Measurements from ENCODE around the gene IFNA6.
"Not testable (repeated sequence)": the region's sequence is repeated elsewhere in the genome, so short reads cannot be mapped to it uniquely, and the experiment has no call there.

The IFNA6 gene

DNA sequence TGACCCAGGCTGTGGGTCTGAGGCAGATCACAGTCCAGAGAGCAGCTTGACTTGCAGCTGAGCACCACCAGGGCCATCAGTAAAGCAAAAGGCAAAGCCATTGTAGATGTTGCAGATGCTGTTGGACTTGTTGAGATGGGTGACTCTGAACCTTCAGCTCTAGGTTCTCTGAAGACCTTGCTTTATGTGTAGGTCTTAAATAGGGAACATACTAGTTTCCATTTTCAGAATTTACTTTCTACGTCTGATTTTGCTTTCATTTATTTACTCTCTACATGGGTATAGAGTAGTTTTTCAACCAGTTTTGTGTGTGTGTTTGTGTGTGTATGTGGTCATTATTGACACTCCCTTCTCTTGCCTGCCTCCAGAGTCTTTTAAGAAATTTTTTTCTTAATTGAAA lies at the start of gene IFNA6:
IFNA6 (minus strand) TSS at position 101 of the 400 bp plus-strand sequence; CDS start at position 101, 0 bp downstream.
- DNase-seq (ENCODE audit: low spot score) = no peak

DNA sequence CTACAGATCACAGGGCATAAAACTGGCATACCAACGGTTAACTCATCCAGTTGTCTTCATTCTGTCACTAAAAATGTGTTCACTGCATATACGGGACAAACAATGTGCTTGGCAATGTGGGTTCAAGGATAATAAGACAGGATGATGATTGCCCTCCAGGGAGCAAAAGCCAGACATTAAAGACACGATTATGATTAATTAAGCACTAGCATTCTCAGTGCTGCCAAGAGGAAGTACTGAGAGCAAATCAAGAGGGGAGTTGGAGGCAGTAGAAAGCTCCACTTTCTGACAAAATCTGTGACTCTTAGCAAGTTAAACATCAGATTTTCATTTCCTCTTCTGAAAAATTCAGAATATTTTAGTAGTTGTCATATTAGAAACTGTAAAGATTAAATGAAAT lies 49.3 kb upstream of the IFNA6 start:
- no peak for DNase-seq (ENCODE audit: low spot score)

DNA sequence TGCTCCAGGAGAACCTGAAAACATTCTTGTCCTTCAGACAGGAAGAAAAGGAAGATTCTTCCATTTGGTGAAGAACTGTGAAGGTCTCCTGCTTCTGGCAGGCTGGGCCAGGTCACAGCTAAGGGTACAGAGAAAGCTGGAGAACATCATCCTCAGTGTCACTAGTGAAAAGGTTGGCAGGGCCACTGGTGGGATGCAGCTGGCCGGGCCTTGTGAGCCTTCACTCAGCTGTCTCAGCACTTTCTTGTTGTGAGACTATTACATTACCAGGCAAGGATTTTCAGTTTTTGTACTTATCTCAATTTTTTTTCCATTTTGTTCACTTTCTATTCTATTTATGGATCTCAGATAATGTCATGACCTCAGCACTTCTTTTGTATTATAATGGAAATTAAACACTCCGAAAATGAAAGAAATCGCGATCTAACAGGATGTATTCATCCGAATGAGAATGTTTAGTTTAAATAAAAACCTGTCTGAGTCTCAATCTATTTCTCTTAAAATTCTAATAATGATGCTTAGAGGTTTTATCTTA lies 48.3 kb upstream of the IFNA6 start:
- DNase-seq (ENCODE audit: low spot score) = no peak

DNA sequence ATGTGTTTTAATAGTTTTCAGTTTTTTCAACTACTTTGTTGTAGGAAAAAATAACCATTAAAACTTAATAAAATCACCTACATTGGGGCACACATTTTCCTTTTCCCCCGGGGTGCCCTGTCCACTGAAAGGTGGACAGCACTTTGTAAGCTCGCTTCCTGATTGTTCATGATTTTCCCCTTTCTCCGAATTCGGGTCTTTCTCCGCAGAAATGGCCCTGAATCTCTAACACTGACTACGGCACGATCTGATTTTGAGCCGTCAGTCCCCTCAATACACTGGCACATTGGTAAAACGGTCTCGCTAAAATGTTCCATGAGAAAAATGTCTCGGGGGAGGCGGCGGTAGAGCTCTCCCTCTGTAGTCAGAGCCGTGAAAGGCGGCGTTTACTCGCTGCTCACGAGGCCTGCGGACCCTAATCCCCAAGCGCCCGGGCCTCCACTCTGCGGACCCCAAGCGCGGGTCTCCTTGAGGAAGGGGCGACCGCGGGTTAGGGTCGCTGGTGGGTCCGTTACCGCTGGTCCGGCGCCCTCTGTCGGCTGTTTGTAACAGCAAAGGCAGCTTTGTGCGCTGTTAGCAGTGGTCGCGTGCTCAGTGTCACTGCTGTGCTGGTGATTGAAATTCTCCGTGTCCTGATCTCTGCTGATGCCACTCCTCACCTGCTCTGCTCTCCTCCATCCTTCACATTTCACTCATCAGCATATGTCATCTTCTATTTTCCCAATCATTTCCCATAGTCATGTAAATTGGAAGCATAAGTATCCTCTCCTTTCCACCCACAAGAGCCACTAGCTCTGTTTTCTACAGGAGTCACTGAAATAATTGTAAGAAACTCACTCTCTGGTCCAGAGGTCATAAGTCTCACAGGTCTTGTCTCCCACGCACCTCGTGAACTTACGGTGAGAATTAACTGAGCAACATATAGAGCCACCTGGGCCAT lies 45.4 kb upstream of the IFNA6 start:
- DNase-seq (ENCODE audit: low spot score) = peak; percentile 42

DNA sequence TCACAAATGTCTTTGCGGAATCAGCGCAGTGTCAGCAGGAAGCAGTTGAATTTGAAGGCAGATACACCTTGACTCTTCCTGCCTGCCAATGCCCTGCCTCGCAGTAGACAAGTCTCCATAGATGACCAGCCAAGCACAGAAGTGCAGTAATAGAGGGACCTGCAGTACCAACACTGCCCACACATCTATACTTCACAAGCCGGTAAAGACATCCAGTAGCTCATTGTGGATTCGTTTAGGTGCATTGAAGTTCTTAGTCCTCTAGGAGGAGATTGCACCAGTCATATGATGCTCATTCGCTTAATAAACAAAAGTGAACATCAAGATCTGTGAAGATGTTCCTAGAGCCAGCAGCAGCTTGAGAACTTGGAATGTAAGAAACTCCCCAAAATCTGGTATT lies 41.6 kb upstream of the IFNA6 start:
- no peak for DNase-seq (ENCODE audit: low spot score)

DNA sequence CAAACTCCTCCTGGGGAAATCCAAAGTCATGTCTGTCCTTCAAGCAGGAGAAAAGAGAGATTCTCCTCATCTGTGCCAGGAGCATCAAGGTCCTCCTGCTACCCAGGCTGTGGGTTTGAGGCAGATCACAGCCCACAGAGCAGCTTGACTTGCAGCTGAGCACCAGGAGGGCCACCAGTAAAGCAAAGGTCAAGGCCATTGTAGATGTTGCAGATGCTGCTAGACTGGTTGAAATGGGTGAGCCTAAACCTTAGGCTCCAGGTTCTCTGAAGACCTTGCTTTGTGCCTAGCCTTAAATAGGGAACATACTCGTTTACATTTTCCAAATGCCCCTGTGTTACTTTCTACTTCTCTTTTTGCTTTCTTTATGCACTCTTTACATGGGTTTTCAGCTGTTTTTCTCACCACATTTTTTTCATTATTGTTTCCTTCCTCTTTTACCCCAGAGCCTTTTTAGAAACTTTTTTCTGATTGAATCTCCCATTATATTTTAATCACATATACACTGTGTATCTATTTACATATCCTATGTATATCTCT lies 34.5 kb upstream of the IFNA6 start, which contains the start of gene IFNA2:
IFNA2 (minus strand) TSS at position 268 of the 540 bp plus-strand sequence; CDS start at position 199, 69 bp downstream.
- no peak for DNase-seq (ENCODE audit: low spot score)

DNA sequence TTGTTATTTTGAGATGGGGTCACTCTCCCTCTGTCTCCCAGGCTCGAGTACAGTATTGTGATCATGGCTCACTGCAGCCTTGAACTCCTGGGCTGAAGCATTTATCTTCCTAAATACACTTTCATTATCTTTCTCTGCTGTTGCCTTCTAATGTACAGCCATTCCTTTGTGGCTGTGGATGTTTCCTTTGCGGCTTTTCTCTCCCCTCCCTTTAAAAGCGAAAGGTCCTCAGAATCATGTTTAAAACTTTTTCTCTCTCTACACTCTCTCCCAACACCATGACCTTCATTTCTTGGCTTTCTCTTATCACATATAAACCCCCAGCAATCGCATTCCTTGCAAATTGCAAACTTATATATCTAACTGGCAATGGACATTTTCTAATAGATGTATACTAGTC lies 32.9 kb upstream of the IFNA6 start:
- DNase-seq (ENCODE audit: low spot score) = no peak

DNA sequence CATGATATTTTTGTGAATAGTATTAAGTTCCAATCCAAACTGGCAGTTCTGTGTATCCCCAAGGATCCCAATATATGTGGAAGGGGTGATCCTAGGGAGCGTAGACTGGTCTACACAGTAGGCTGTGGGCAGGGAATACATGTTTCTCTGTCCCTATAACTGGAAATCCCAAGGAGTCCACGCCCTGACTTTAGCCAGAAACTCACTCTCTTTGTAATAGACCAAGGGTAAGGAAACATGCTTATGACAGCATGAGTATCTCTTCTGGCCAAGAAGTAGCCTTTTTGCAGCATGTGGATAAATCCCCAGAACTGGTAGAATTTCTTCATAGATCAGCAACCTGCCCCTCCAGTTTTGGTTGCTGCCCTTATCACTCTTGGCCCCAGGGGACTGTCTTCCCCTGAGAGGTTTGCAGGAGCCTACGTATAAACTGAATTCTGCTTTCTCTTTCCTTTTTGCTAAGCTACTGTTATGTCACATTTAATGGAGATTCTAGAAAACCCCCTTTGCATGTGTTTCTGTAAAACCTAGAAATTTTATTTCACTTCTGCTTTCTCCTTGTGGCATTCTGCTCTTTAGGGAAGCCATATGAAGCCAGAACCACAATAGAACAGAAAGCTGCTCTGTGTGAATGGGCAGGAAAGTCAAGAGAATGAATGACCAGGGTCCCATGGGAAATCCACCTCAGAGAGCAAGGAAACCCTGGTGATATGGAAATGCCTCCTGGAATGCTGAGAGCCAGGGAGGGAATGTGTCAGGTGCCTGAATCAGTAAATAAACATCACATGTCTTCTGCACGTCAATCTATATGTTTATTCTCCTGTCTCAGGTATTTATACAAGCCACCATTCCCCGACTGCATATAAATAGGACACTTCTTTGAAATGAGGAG lies 31.0 kb upstream of the IFNA6 start:
- peak; percentile 12 for DNase-seq (ENCODE audit: low spot score)

DNA sequence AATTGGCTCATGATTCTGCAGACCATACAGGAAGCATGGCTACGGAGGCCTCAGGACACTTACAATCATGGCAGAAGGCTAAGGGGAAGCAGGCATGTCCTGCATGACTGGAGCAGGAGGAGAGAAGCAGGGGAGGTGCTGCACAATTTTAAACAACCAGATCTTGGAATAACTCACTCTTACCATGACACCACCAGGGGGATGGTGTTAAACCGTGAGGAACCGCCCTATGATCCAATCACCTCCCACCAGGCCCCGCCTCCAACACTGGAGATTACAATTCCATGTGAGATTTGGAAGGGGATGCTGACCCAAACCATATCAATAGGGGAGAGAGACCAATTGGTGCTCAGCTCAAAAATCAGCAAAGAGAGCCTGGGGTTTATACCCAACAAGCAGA lies 20.8 kb upstream of the IFNA6 start:
- DNase-seq (ENCODE audit: low spot score) = not testable (repeated sequence)

DNA sequence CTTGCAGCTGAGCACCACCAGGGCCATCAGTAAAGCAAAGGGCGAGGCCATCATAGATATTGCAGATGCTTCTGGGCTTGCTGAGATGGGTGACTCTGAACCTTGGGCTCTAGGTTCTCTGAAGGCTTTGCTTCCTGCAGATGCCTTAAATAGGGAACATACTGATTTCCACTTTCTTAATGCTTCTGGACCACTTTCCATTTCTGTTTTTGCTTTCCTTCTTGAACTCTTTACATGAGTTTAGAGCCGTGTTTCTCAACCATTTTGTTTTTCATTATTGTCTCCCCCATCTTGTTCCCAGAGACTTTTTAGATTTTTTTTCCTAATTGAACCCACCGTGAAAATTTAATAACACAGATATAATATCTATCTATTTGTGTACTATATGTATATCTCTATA lies 17.3 kb upstream of the IFNA6 start, which contains the start of gene IFNA13:
IFNA13 (minus strand) TSS at position 101 of the 400 bp plus-strand sequence; CDS start at position 54, 47 bp downstream.
- DNase-seq (ENCODE audit: low spot score) = no peak

DNA sequence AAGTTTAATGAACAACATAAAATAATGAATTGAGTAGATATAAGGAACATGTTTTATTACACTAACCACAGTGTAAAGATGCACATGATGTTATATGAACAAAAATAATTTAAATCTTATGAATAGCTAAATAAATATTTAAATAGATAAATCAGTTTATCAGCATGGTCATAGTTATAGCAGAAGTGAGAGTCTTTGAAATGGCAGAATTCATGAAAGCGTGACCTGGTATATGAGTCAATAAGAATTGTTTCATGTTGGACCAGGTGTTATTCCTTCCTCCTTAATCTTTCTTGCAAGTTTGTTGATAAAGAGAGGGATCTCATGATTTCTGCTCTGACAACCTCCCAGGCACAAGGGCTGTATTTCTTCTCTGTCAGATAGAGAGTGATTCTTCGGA lies 16.5 kb upstream of the IFNA6 start:
- DNase-seq (ENCODE audit: low spot score) = not testable (repeated sequence)

DNA sequence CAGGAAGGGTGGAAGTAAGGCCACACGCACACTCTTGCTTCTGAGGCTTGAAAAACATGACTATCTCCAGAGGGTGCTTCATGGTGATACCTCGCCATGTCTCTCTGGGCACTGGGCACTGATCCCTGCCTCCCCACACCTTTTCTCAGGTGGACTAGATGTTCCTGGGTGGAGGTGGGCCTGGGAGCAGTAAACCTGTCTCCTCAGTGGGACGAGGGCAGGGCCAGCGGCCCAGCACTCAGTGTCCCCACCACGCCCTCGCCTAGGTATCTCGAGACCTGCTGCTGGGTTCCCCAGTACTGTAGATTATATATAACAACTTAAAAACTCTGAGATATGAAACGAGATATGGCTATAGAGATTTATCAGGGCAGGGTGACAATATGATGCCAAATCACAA lies 11.6 kb upstream of the IFNA6 start:
- no peak for DNase-seq (ENCODE audit: low spot score)

DNA sequence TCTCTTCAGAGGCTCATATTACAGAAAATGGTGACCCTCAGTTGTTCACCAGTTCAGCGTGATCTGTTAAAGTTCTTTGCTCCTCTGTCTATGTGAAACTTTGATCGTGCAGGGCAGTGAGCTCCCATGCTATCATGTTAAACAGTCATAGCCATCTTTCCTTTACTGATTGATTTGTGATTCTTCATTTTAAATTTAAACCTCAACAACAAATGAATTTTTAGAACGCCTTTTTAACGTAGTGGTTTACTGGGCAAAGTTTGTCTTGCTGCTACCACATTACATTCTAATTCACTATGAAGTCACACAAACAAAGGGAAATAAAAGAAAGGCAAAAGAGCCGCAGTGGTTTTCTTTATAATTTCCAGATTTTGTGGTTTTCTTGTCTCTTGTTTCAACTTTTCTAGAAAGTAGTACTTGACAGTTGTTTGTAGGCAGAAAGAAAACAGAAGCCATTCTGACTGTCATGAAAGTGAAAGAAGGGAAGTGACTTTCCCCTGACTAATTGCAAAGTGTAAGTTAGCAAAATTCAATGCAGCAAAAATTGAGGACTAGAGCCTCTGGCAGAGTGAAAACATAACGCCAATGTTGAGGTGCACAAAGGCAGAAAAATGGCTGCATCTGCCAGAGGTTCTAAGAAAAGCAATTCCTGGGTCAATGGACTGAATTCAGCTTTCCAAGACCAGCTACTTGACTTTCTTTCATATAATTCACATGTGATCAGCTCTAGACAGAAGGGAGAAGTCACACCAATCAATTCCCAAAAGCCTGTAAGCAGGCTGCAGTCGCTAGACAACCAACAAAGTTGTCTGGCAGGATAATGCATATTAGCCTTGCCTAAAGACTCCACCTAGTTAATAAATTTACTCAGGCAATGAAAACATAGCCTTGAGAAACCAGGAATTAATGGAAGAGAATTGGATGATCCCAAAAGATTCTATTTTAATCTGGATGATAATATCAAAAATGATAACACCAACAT lies 7.1 kb upstream of the IFNA6 start:
- peak; percentile 75 for DNase-seq (ENCODE audit: low spot score)

DNA sequence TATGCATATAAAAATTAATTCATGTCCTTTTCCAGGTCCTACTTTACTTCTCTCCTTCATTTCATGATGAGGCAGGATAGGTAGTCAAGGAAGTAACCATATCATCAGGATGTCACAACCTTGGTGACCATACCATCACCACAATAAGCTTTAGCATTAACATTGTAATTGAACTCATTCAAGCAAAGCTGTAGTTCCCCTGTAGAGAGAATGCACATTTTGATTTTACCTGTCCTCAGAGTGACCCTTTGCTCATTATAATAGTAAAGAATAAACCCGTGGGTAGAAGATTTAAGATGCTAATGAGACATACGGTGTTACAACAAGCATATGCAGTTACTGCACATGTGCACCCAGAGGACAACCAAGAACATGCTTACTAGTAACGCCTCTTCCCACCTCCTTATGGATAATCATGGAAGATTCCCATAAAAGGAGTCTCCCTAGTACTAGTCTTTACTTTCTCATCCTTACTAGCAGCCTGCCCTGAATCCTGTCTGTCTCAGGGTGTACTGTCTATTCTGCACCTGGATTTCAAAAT lies 2.2 kb downstream of the IFNA6 start:
- no peak for DNase-seq (ENCODE audit: low spot score)

DNA sequence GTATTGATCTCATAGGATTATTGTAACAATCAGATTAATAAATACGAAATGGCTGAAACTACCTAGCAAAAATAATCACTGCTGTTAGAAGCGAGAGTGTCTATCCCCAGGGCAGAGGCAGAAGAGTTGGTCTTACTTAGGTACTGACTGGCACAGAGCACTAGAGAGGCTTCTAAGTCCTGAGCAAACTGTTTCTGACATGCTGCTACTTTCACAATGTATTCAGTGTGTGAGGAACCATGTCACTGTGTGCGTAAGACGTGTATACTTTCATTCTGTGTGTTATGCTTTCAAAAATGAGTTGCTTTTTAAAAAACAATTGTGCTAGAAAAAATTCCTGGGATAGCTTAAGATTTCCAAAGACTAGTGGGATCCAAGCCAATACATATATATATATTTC lies 10.0 kb downstream of the IFNA6 start:
- no peak for DNase-seq (ENCODE audit: low spot score)

DNA sequence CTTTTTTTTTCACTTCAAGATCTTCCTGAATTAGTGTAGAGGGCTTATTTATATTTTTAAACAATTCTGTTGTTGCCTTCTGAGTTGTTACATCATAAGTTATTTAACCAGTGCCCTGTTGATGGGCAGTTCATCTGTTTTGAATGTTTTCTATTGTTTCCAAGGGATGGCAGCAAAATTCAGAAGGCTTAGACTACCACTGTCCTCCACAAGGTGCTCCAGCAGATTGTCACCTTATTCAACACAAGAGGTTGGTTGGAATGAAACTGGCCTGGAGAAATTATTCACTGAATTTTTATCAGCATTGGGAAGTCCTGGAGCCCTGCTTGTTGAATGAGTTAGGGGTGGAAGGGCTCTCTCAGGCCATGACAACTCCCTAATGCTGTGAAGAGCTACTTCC lies 14.2 kb downstream of the IFNA6 start:
- no peak for DNase-seq (ENCODE audit: low spot score)

DNA sequence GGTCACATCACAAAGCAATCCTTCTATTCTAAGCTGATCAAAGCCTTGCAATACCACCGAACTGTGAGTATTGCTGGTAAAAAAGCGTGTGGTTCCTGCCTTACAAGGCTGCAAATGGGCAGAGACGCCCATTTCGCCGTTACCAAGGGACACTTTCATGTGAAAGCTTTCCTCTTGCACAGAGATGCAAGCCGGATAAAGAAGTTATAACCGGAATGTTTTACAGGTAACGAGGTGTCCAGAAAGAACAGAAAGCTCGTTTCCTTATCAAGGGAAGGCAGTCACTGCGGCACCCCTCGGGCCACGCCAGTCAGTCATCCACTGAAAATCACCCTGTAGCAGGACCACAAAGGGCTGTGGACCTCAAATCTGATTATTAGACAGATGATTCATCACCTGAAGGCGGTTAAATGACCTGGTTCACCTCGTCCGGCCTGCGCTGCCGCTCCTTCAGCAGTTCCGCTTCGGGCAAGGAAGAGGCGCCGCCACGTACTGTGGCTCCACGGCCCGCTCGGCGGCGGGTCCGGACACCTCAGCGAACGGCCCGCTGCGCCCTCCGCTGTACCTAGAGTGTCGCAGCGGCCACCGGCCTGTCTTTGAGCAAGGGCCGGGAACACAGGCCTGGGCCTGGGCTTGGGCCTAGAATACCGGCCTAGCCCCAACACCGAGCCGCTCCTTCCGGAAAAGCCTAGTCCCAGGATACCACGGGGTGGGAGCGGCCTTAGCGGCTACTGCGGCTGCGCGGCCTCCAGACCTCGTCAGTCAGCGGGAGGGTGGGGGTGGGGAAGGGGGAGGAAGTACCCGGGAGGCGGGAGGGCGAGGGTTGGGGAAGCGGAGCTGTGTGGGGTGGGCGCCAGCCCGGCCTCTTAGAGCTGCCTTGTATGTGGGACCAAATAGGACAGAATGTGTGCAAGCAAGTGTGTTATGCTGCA lies 15.7 kb downstream of the IFNA6 start, which contains the start of gene KLHL9:
KLHL9 (minus strand) TSS at position 704 of the 932 bp plus-strand sequence; CDS start at position 159, 545 bp downstream.
- DNase-seq (ENCODE audit: low spot score) = peak; percentile 89

DNA sequence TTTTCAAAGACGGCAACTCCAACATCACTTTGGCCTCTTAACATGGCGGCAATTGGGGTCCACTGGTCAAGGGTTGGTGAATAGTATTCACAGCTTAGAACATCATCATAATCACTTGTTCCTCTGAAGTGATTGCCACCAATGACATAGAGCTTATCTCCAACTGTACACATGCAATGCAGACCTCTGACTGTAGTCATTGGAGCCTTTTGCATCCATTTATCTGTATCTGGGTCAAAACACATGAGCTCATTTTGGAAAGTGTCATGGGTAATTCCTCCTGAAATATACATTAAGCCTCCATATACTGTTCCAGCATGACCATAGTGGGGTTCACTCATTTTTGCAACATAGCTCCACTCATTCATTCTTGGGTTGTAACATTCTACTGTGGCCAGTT lies 17.5 kb downstream of the IFNA6 start:
- DNase-seq (ENCODE audit: low spot score) = no peak
